HG03342 (cell line): ENCODE results near the gene HYAL1.
A peak's percentile ranks its signal among the peaks of the same experiment; 100 is the strongest.

Experiments
- ATAC-seq: cut with Tn5 transposase; IDR thresholded peaks from one replicate; pipeline ENCODE4 v1.9.1; 2021; ENCODE audit warnings: mild to moderate bottlenecking, moderate library complexity; ENCODE audit not compliant: unreplicated experiment

The HYAL1 gene, protein sequence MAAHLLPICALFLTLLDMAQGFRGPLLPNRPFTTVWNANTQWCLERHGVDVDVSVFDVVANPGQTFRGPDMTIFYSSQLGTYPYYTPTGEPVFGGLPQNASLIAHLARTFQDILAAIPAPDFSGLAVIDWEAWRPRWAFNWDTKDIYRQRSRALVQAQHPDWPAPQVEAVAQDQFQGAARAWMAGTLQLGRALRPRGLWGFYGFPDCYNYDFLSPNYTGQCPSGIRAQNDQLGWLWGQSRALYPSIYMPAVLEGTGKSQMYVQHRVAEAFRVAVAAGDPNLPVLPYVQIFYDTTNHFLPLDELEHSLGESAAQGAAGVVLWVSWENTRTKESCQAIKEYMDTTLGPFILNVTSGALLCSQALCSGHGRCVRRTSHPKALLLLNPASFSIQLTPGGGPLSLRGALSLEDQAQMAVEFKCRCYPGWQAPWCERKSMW

DNA sequence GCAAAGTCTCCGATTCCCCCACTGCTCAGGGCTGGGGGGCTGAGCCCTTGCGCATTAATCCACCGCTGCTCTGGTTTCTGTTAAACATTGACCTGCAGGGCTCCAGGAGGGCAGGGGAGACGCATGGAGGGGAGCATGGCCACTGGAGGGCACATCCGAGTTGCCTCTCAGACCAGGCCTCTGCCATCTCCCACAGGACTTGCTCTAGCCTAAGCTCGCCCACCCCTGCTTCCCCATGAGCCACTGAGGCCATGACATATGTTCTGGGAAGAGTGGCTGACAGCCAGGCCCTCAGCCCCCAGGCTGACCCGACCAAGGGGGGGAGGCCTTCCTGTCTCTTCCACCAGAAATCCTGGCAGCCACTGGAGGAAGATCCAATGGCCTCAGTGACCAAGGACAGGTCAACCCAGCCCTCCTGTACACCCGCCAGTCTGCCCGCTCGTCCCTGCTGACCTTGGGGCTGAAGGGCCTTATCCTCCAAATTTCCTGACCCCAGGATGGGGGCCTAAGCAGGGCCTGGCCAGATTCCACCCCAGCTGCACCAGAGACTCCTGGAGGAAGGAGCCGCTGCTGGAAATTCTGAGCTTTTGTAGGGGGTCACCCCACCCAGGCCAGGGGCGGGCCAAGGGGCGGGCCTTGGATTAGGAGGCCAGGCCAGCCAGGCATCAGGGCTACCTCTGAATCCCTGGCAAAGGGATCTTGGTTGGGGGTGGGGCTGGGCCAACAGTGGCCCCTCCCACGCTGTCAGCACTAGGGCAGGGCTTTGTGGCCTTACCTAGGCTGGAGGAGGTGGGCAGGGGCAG lies at the start of gene HYAL1:
Gene HYAL1, minus strand, starts transcription at position 562 of the 803 bp plus-strand sequence. CDS start 618 bp downstream, outside the sequence.
- ATAC-seq: no peak

DNA sequence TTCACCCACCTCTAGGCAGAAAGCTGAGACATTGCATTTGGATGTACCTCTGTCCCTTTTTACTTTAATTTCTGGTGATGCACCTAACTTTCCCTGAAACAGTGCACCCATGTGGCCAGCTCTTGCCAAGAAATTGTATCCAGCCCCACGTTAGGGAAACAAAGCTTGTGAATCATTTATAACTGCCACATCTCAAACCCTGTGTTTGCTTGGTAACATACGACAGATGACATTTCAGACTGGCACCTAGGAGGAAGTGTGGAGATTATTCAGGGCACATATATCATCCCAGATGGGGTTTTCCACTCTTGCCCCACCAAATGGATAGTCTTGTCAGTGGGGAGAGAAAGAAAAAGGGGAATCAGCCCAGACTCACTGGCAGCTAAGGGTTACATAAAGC lies 49.4 kb upstream of the HYAL1 start:
- ATAC-seq: no peak

DNA sequence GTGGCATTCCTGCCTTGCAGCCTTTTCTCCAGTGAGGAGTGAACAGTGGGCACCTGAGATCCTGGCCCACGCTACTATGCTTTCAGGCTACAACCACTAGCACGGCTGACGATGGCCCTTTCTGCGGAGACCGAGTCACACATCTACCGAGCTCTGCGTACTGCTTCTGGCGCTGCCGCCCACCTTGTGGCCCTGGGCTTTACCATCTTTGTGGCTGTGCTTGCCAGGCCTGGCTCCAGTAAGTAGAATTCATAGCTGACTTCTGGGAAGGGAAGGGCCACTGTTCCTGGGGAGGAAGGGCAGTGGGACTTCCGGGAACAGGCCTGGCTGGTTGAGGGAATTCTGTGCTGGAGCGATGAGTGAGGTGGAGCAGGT lies 47.9 kb upstream of the HYAL1 start:
- no peak for ATAC-seq

DNA sequence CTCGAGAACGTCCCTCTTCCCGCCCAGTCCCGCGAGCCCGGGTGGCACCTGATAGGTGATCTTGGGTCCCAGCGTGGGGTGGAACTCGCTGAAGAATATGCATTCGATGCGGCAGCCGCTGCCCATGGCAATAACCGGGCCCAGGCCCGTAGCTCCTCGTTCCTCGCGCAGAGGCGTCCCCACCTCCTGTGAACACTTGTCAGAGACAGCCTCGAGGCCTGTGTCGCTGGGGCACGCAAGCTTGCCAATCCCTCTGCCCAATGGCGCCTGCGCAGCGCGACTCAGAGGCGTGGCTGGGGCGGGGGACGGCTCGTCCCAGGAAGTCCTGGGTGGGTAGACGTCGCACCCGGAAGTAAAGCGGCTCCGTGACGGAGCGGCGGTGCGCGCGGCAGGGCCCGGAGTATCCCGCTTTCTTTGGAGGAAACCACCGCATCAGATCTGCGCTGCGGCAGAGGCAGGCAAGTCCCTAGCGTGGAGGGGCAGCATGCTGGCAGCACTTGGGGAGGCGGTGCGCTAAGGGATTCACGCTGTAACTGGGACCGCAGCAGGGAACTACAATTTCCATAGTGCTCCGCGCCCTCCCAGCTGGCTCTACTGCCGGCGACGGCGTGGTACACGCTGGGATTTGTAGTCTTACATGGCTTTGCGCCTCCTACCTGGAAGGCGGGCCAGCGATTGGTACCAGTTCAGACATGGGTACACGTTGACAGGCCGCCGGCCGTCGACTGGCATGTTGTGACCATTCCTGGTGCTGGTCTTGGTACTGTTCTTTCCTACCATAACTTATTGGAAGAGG lies 47.4 kb upstream of the HYAL1 start, which contains the start of the genes CYB561D2 and NPRL2:
Gene CYB561D2, plus strand, starts transcription at position 336 of the 796 bp plus-strand sequence. CDS start 572 bp downstream, outside the sequence.
Gene NPRL2, minus strand, starts transcription at position 249 of the 796 bp plus-strand sequence. Its CDS starts 123 bp downstream, at position 126.
- peak; percentile 80 for ATAC-seq

DNA sequence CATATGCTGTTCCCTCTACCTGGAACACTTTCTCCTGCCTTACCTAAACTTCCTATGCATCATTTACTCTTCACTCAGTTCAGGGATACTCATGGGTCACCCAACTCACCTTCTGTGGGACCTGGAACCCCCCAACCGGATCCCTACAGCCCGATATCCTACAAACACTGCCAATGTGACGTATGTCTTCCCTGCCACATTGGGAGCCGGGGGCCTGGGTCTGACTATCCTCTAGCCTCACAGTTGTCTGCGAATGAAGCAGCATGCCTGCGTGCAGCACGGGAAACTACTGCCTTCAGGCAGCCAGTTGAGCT lies 46.8 kb upstream of the HYAL1 start:
- no peak for ATAC-seq

DNA sequence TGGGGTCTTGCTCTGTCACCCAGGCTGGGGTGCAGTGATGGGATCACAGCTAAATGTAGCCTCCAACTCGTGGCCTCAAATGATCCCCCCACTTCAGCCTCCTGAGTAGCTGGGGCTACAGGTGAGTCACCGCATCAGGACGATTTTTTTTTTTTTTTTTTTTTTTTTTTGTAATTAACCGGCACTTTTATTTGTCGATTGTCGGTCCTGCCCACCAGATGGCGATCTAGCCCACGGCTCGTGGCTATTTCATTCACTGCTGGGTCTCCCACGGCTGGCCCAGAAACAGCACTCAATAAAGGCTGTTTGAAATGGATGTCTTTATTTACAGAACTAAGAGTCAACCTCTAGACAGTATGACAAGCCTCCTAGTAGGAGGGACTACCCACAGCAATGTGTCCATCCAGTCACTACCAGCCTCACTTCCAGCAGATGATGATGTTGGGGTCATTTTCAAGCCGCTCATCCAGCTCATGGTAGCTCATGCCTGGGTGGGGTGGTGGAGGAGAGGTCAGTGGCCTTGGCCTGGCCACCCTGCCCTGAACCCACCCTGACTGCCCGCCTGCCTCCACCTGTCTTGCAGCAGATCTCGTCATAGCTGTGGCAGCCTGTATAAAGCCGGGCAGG lies 43.9 kb upstream of the HYAL1 start:
- no peak for ATAC-seq

DNA sequence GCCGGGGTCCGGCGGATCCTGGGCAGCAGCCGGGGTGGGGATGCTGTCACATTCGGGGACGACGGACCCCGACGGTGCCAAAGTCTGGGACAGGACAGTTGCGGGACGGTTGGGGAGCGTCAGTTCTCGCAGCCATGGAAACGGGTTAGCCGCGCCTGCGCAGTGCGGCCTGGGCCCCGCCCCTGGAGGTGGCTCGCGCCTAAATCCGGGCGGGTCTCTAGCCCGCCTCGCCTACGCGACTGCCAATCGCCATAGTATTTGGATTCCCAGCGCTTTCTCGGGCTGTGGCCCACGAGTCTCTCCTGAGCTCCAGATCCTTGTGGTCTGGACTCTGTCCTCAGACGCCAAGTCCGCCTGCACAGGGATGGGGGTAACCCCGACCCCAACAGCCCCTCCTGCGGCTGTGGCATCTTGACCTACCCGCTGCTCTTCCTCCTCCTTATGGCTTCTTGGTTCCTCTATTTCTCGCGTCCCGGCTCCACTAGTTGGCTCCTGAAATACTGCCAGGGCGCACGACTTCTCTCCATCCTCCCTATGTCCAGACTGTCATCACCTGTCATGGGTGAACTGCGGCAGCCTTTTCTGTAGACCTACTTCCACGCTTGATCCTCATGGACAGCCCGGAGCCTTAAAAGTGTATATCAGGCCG lies 42.3 kb upstream of the HYAL1 start, which contains the start of gene ZMYND10:
Gene ZMYND10, minus strand, starts transcription at position 147 of the 649 bp plus-strand sequence. CDS start 153 bp downstream, outside the sequence.
- peak; percentile 33 for ATAC-seq

DNA sequence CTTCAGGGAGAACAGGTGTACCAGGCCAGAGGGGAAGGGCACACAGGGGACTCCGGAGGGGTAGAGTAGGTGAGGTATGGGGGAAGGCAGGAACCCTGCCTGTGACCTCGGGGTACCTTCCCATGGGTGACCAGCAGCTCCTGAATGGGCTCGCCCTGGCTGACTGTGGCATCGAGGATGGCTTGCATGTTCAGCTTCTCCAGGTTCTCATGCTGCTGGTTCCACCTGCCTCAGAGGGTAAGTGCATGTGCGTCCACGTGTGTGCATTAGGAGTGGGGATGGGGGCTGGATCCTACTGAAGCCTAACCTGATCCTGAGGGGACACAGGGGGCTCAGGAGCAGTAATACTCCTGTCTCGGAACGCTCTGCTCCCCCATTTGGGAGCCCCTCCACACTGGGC lies 41.6 kb upstream of the HYAL1 start:
- ATAC-seq: no peak

DNA sequence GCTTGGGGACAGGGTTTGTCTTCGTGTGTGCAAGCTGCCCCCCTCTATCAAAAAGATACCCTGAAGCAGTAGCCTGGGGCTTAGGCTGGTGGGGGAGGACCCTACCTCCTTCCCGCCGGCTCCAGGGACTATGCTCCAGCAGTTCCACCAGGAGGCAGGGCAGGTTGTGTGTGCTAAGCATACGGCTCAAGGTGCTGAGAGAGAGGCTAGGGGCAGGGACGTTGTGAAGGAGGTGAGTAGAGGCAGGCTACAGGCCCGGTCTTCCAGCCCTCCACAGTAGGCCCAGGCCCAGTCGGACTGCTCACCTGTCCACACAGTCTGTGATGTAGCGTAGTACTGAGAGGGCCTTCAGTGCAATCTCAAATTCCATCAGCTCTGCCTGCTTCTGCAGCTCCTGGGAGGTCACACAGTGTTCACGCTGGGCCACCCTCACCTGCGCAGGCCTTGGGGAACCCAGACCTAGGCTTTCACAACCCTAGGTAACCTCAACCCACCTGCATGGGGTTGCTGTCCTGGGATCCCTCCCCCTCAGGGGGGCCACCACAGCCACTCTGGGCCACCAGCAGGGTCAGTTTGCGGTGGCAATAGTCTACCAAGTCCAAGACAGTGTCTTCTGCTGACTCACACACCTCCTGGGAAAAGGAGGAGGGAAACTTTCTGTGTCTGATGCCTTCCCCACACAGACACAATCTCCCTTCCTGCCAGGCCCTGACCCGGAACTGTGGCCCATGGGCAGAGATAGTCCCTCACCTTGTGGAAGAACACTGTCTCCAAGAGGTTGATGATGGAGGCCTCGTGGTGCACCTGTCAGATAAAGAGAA lies 39.6 kb upstream of the HYAL1 start:
- ATAC-seq: no peak

DNA sequence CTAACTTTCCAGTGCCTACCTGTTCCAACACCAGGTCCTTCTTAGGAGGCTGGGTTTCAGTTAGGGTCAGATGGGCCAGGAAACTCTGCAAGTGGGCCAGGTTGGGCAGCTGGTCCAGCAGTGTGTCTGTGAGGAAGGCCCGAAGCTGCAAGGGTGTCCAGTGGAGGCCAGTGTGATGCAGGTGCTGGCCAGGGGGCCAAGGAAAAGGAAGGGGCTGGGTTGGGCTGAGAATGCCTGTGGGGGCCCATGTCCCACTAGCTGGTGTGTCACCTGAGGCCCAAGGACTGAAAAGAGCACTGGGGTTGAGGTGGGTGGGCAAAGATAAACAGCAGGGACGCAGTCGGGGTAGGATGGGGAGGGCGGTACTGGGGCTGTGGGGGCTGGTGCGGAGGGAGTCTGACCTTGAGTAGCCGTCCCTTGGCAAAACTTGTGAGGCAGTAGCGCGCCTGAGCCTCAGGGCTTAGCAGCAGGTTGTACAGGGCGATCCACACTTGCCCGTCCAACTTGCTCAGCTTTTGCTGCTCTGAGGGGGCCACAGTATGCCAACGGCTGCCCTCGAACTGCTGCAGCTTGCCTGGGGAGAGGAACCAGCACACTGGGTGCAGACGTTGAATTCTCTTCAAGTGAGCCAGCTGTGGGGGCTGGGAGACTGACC lies 38.7 kb upstream of the HYAL1 start:
- ATAC-seq: no peak

DNA sequence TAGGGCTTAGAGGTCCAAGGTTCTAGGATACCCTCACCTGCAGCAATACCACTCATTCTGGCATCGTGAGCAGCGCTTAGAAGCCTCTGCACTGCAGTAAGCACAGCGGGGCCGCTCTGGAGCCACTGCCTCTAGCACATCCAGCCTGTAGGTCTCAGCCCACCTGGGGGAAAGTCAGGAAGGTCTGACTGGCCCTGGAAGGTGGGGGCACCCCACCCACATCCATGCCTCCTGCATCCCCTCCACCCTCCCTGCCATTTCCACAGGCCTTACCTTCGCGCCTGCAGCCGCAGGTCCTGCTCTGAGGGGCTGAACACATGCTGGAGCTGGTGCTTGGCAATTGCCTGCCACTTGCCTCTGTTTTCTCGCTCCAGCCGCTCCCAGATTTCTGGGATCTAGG lies 38.2 kb upstream of the HYAL1 start:
- no peak for ATAC-seq

DNA sequence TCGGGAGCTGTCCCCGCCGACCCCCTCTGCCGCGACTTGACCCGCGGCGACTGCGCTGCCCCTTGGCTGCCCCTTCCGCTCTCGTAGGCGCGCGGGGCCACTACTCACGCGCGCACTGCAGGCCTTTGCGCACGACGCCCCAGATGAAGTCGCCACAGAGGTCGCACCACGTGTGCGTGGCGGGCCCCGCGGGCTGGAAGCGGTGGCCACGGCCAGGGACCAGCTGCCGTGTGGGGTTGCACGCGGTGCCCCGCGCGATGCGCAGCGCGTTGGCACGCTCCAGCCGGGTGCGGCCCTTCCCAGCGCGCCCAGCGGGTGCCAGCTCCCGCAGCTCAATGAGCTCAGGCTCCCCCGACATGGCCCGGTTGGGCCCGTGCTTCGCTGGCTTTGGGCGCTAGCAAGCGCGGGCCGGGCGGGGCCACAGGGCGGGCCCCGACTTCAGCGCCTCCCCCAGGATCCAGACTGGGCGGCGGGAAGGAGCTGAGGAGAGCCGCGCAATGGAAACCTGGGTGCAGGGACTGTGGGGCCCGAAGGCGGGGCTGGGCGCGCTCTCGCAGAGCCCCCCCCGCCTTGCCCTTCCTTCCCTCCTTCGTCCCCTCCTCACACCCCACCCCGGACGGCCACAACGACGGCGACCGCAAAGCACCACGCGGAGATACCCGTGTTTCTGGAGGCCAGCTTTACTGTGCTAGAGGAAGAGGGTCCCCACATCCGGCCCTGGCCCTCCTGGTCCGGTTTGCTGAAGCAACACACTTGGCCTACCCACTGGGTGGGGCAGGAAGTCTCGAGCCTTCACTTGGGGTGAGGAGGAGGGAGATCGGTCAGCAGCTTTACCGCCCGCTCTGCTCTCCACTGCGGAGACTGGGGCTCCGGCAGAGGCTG lies 37.3 kb upstream of the HYAL1 start, which contains the start of gene RASSF1:
Gene RASSF1, minus strand, starts transcription at position 389 of the 882 bp plus-strand sequence. Its CDS starts 31 bp downstream, at position 358.
- ATAC-seq: no peak

DNA sequence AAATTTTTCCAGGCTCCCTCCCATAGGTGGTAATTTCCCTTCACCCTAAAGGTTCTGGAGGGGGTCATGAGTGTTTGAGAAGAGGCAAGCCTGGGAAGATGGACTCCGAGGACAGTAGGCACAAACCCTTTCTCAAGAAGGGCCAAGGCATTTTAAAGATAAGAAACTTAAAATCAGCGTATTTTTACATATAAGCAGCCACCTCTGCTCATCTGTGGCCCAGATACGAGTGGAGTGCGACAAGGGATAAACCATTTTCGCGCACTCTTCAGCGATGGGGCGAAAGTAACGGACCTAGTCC lies 36.7 kb upstream of the HYAL1 start:
- no peak for ATAC-seq

DNA sequence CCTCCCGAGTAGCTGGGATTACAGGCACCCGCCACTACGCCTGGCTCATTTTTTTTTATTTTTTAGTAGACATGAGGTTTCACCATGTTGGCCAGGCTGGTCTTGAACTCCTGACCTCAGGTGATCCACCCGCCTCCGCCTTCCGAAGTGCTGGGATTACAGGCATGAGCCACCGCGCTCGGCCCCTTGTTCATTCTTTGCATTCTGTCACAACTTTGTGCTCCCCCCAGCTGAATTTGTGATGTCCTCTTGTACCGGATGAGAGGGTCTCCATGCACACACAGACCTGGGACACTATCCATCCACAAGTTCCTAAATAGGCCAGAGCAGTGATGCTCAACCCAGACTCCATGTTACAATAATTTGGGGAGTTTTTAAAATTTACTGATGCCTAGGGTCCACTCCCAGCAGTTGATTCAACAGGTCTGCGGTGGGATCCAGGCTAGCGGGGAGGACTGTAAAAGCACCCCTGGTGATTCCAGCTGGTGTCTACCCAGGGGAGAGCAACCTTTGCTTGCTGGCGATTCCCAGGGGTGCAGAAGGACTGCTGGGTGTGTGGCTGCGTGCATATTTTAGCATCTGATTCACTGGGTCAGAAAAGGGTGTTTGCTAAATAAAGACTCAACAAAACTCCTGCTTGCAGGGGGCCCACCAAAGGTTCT lies 36.2 kb upstream of the HYAL1 start:
- no peak for ATAC-seq

DNA sequence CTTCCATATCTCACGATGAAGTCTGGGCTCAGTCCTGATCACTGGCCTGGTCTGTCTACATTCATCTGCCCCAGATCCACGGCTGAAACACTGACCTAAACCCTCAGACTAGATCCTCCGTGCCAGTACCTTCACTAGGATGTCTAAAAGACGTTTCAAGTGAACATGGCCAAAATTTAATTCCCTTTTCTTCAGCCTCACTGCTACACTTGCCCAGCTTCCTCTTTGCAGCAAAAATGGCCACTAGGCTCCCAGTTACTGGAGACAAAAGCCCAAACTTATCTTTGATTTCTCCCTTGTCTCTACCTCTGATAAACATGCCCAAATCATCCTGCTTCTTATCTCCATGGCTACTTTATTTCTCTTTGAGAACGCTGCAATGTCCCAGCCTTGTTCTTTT lies 35.6 kb upstream of the HYAL1 start:
- ATAC-seq: no peak

DNA sequence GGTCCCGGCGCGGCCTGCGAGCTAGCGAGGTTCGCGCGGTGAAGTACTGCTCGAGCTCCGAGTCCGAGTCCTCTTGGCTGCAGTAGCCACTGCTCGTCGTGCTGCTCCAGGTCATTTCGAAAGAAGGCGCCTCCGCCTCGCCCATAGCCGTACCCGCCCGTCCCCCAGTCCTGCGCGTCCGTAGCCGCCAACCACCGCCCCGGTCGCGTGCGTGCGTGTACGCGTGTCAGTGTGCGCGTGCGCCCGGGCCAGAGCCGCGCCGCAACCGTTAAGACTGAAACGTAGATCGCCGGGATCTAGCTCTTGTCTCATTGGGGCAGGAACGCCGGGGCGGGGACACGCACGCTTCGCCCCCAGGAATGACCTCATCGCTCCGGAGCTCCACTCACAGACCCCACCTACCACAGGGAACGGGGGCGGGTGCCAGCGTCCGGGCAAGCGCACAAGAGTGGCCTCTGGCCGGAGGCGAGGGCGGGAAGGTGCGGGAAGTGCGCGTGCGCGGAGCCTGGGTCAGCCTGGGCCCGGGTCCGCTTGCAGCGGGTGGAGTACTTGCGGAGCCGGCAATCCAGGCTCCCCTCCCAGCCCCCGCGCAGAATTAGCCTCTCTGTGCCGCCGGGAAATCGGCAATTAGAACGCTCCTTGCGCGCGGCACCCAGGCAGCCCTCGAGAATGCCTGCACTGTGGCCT lies 33.9 kb upstream of the HYAL1 start:
- ATAC-seq: peak; percentile 70
